BLaER1 treated with 17β-estradiol and CSF1 and Interleukin-3, amounts not matched to agents 10 nM and 100 nM (cell line): ENCODE results near the gene OXA1L.
"Not testable (repeated sequence)": the region's sequence is repeated elsewhere in the genome, so short reads cannot be mapped to it uniquely, and the experiment has no call there.

ENCODE experiments used
- H3K27ac ChIP-seq, 11 experiments: shearing (Covaris generic); formaldehyde crosslinking; 2 replicates each; pipeline ENCODE4 v1.8.1; 2022
- H3K27me3 ChIP-seq, 11 experiments: shearing (Covaris generic); formaldehyde crosslinking; 2 replicates each; pipeline ENCODE4 v1.8.1; 2022
- H3K36me3 ChIP-seq, 11 experiments: shearing (Covaris generic); formaldehyde crosslinking; 2 replicates each; pipeline ENCODE4 v1.8.1; 2022
- H3K4me1 ChIP-seq, 10 experiments: shearing (Covaris generic); formaldehyde crosslinking; 2 replicates each; pipeline ENCODE4 v1.8.1; 2022
- H3K4me2 ChIP-seq, 11 experiments: shearing (Covaris generic); formaldehyde crosslinking; 2 replicates each; pipeline ENCODE4 v1.8.1; 2022
- H3K4me3 ChIP-seq, 10 experiments: shearing (Covaris generic); formaldehyde crosslinking; 2 replicates each; pipeline ENCODE4 v1.8.1; 2022
- H3K9ac ChIP-seq, 11 experiments: shearing (Covaris generic); formaldehyde crosslinking; 2 replicates each; pipeline ENCODE4 v1.8.1; 2022
- H3K9me3 ChIP-seq, 11 experiments: shearing (Covaris generic); formaldehyde crosslinking; replicated peaks in 1 of 11; 2 replicates each; pipeline ENCODE4 v1.8.1; 2022
- H4K20me1 ChIP-seq, 11 experiments: shearing (Covaris generic); formaldehyde crosslinking; 2 replicates each; pipeline ENCODE4 v1.8.1; 2022
- Cebpa-rat ChIP-seq, 11 experiments: shearing (Covaris generic); IDR thresholded peaks; 2 replicates each; pipeline ENCODE4 v1.8.1; 2022

Gene OXA1L

DNA sequence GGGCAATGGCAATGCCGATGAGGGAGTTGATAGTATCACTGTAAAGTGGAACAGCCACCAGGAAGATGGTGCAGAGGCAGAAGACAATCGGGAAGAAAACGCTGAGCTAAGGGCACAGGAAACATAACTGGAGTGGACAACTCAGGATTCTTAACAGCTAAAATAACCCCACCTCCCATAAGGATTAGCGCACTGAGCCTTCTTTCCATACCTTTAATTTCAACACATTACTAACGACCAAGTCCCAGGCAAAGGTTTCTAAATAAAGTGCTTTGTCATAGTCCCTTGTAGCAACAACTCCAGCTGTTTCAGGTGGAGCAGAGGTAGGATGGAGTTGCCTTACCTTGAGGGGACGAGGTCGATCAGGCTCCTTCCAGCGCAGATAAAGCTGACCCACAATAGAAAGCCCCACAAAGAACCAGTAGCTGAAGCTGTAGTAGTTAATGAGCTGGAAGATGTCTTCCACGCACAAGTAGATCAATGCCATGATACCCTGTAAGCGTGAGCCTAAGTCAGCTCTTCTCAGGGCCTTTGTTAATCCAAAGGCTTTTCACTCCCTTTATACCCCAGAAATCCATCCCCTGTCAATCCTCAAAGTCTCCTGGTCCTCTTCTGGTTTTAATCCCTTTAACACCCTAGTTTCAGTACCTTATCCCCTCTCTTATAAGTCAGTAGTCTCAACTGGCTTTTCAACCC, 7.7 kb downstream of the OXA1L start:
- peaks cover 0 to 13% (median 0%) of the 10 kb centered on the region in 11 experiments; a peak in 3 of 22 replicates for H3K9me3 ChIP-seq
- H4K20me1 ChIP-seq, result peaks cover 0 to 31% (median 4%) of the 10 kb centered on the region in 11 experiments; a peak in 7 of 22 replicates
- H3K27ac ChIP-seq, result no peak overlapping the region
- no peak for TF ChIP-seq Cebpa-rat (IDR thresholded peaks at IDR 0.05)
- H3K4me1 ChIP-seq, result peaks cover 0 to 41% (median 4%) of the 10 kb centered on the region in 10 experiments; a peak in 10 of 20 replicates
- no peaks in the 10 kb centered on the region for H3K27me3 ChIP-seq
- H3K4me3 ChIP-seq, result no peak overlapping the region
- H3K4me2 ChIP-seq, result no peak overlapping the region
- H3K9ac ChIP-seq, result no peak overlapping the region
- H3K36me3 ChIP-seq, result peaks cover 67 to 100% (median 74%) of the 10 kb centered on the region in 11 experiments

DNA sequence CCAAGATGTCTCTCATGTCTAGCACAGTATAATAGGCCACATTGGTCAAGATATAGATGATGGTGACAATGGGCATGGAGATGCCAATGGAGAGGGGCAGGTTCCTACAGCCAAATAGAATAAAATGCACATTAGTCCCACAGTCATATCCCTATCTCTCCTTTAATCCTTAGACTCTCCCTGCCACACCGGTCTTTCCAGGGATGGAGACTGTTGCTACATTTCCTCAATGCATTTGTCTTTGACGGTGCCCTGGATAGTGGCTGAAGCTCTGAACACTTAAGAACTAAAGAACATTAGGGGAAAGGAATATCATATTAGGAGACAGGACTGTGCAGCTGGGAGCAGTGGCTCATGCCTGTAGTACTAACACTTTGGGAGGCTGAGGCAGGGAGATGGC, 9.7 kb downstream of the OXA1L start:
- Histone ChIP-seq H3K9ac (no peak overlapping the region), H3K9me3 (peaks cover 0 to 13% (median 0%) of the 10 kb centered on the region in 11 experiments; a peak in 3 of 22 replicates), H3K27ac (no peak overlapping the region), H3K4me3 (no peak overlapping the region), H3K27me3 (no peaks in the 10 kb centered on the region), H3K36me3 (peaks cover 47 to 97% (median 53%) of the 10 kb centered on the region in 11 experiments), H3K4me1 (peaks cover 0 to 48% (median 5%) of the 10 kb centered on the region in 10 experiments; a peak in 10 of 20 replicates), H3K4me2 (no peak overlapping the region), H4K20me1 (peaks cover 0 to 25% (median 0%) of the 10 kb centered on the region in 11 experiments; a peak in 6 of 22 replicates)
- TF ChIP-seq Cebpa-rat (IDR thresholded peaks at IDR 0.05), result no peak

DNA sequence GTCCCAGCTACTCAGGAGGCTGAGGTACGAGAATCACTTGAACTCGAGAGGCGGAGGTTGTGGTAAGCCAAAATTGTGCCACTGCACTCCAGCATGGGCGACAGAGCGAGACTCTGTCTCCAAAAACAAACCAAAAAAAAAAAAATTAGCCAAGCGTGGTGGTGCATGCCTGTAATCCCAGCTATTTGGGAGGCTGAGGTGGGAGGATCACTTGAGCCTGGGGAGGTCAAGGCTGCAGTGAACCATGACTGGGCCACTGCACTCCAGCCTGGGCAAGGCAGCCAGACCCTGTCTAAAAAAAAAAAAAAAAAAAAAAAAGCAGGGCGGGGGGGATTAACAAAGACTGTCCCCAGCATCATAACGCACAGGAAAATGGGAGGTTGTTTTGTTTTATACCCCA, 10.4 kb downstream of the OXA1L start:
- not testable (repeated sequence) for H3K27ac ChIP-seq, H3K9ac ChIP-seq

DNA sequence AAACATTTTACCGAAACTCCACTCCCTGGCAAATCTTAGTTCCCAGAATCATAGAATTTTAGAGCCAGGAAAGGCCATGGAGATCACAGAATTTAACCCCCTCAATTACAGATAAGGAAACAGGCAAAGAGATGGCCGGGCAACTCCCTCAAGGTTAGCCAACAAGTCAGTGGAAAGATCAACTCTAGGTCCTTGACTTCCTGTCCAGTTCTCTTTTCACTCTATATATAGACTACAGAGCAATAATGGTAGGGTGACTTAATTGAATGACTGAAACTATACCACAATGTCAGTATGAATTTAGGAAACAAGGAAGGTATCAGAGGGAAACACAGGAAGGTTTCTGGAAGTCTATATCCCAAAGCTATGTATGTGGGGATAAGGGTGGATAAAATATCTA, 11.6 kb downstream of the OXA1L start:
- Histone ChIP-seq H3K27ac (peak overlapping the region in 1 of 11 experiments; percentile 22; a peak in 1 of 22 replicates), H3K9me3 (peaks cover 0 to 13% (median 0%) of the 10 kb centered on the region in 11 experiments; a peak in 3 of 22 replicates), H3K9ac (no peak overlapping the region), H3K4me1 (peaks cover 0 to 61% (median 6%) of the 10 kb centered on the region in 10 experiments; a peak in 10 of 20 replicates), H3K4me2 (peak overlapping the region in 4 of 11 experiments; percentile 0 to 51 (median 44); a peak in 5 of 22 replicates), H4K20me1 (peaks cover 0 to 21% (median 0%) of the 10 kb centered on the region in 11 experiments; a peak in 6 of 22 replicates), H3K36me3 (peaks cover 29 to 85% (median 34%) of the 10 kb centered on the region in 11 experiments), H3K27me3 (no peaks in the 10 kb centered on the region), H3K4me3 (no peak overlapping the region)
- TF ChIP-seq Cebpa-rat (IDR thresholded peaks at IDR 0.05), result no peak

More for the DNA sequence above, 10.4 kb downstream of the OXA1L start:
- peaks cover 0 to 25% (median 0%) of the 10 kb centered on the region in 11 experiments; a peak in 6 of 22 replicates for H4K20me1 ChIP-seq
- H3K27me3 ChIP-seq, H3K4me2 ChIP-seq, H3K4me3 ChIP-seq: not testable (repeated sequence)
- H3K4me1 ChIP-seq, result peaks cover 0 to 55% (median 6%) of the 10 kb centered on the region in 10 experiments; a peak in 10 of 20 replicates
- peaks cover 41 to 96% (median 47%) of the 10 kb centered on the region in 11 experiments for H3K36me3 ChIP-seq
- peaks cover 0 to 13% (median 0%) of the 10 kb centered on the region in 11 experiments; a peak in 3 of 22 replicates for H3K9me3 ChIP-seq

DNA sequence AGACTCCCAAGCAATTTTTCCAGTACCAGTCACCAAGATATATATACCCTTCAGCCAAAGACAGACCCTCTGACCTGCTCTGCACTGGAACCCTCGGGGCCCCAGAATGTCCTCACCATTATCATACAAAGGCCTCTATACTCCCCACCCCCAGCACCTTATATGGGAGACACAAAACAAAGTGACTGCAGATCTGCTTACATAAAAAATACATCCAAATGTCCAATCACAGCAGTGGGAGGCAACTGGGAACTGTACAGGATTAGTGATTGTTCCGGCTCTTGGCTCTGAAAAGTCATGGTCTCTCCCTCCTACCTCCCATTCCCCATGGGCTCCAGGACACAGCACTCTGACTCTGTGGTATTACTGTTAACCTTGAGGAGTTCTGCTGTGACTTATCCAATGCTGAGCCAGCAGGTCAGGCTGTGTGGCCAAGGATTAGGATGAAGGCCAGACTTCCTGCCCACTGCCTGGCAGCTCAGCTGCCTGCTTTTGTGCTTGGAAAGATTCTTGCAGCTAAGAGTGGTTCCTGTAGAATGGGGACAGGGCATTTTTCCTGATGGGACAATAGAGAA, 13.7 kb downstream of the OXA1L start:
- Histone ChIP-seq H3K27ac (peak overlapping the region in 3 of 11 experiments; percentile 34 to 54 (median 41); a peak in 4 of 22 replicates), H3K9me3 (peaks cover 0 to 13% (median 0%) of the 10 kb centered on the region in 11 experiments; a peak in 3 of 22 replicates), H3K4me1 (peaks cover 0 to 77% (median 9%) of the 10 kb centered on the region in 10 experiments; a peak in 14 of 20 replicates), H3K27me3 (no peaks in the 10 kb centered on the region), H4K20me1 (peaks cover 0 to 6% (median 0%) of the 10 kb centered on the region in 11 experiments; a peak in 5 of 22 replicates), H3K36me3 (peaks cover 9 to 64% (median 13%) of the 10 kb centered on the region in 11 experiments; a peak in 21 of 22 replicates), H3K9ac (peak overlapping the region in 2 of 11 experiments; percentile 36 to 61; a peak in 2 of 22 replicates), H3K4me3 (no peak overlapping the region), H3K4me2 (peak overlapping the region in 3 of 11 experiments; percentile 86 to 93 (median 88); a peak in 6 of 22 replicates)
- TF ChIP-seq Cebpa-rat (IDR thresholded peaks at IDR 0.05), result no peak

DNA sequence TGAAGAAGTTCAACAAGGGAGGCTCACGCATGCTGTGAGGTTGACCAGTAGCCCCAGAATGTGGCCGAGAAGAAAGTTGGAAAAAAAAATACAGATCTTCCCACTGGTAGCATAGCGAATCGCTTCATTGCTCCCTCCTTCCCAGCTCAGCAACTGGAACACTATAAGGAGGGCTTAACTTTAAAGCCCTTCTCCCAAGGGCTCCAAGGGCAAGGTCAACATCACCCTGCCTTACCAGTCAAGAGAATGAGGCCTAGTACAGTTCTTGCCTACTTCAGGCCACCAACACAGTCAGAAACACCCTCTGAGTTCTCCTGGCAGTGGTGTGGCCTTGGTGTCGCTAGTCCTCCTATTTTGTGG, 14.4 kb downstream of the OXA1L start:
- TF ChIP-seq Cebpa-rat (IDR thresholded peaks at IDR 0.05), result no peak
- no peak overlapping the region for H3K4me3 ChIP-seq
- H3K27ac ChIP-seq, result peak overlapping the region in 5 of 11 experiments; percentile 0 to 54 (median 34); a peak in 6 of 22 replicates
- H4K20me1 ChIP-seq, result peaks cover 0 to 6% (median 0%) of the 10 kb centered on the region in 11 experiments; a peak in 5 of 22 replicates
- no peaks in the 10 kb centered on the region for H3K27me3 ChIP-seq
- peak overlapping the region in 4 of 11 experiments; percentile 1 to 93 (median 87); a peak in 7 of 22 replicates for H3K4me2 ChIP-seq
- peaks cover 0 to 84% (median 9%) of the 10 kb centered on the region in 10 experiments; a peak in 14 of 20 replicates for H3K4me1 ChIP-seq
- H3K9me3 ChIP-seq, result peaks cover 0 to 10% (median 0%) of the 10 kb centered on the region in 11 experiments; a peak in 3 of 22 replicates
- peak overlapping the region in 1 of 11 experiments; percentile 61; a peak in 2 of 22 replicates for H3K9ac ChIP-seq
- H3K36me3 ChIP-seq, result peaks cover 2 to 56% (median 6%) of the 10 kb centered on the region in 11 experiments; a peak in 17 of 22 replicates

DNA sequence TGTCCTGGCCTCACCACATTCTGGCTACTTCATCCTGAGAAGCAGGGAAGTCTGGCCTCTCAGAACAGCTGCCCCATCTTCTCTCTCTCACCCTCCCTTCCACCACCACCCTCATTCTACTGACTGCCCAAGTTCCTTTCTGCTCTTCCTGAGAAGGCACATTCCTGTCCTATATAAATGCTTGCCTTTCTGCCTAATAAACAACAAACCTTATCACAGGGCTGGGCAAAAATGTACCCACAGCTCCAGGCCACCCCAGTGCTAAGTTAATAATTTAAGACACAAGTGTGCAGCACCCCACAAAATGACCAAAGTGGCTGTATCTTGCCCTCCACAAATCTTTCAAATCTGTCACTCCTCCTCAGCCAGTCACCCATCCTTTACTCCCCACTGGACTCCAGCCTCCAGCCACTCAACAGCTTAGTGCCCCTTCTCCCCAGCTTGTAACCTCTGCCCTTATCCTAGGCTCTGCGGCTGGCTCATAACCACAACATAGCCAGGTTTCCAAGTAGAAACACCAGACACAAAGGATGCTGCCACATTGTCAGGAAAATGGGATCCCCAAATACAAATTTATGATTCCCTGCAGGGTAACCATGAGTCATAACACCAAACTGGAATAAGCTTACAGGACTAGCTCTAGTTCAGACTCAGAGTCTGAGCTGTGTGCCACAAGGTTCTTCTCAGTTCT, 15.0 kb downstream of the OXA1L start:
- H3K9ac ChIP-seq, result peak overlapping the region in 2 of 11 experiments; percentile 33 to 61; a peak in 3 of 22 replicates
- H3K4me3 ChIP-seq, result no peak overlapping the region
- peak overlapping the region in 4 of 11 experiments; percentile 1 to 93 (median 87); a peak in 7 of 22 replicates for H3K4me2 ChIP-seq
- H3K4me1 ChIP-seq, result peaks cover 0 to 90% (median 10%) of the 10 kb centered on the region in 10 experiments; a peak in 14 of 20 replicates
- peak overlapping the region in 5 of 11 experiments; percentile 0 to 54 (median 34); a peak in 7 of 22 replicates for H3K27ac ChIP-seq
- peaks cover 0 to 56% (median under 1%) of the 10 kb centered on the region in 11 experiments; a peak in 10 of 22 replicates for H3K36me3 ChIP-seq
- no peaks in the 10 kb centered on the region for H3K27me3 ChIP-seq
- H4K20me1 ChIP-seq, result peaks cover 0 to 6% (median 0%) of the 10 kb centered on the region in 11 experiments; a peak in 5 of 22 replicates
- peaks cover 0 to 5% (median 0%) of the 10 kb centered on the region in 11 experiments; a peak in 3 of 22 replicates for H3K9me3 ChIP-seq
- TF ChIP-seq Cebpa-rat (IDR thresholded peaks at IDR 0.05), result no peak

DNA sequence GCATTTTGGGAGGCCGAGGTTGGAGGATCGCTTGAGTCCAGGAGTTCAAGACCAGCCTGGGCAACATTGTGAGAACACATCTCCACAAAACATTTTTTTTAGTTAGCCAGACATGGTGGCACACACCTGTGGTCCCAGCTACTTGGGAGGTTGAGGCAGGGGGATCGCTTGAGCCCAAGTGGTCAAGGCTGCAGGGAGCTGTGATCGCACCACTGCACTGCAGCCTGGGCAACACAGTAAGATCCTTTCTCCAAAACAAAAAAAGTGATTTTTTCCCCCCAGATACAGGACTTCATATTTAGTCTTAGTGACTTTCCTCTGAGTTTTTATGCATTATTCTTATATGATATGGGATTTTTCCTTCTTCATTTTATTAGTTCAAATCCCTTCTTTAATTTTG, 20.2 kb downstream of the OXA1L start:
- H3K4me2 ChIP-seq, result no peak overlapping the region
- H3K9me3 ChIP-seq, result no peaks in the 10 kb centered on the region
- no peaks in the 10 kb centered on the region for H3K27me3 ChIP-seq
- no peak overlapping the region for H3K9ac ChIP-seq
- no peak for TF ChIP-seq Cebpa-rat (IDR thresholded peaks at IDR 0.05)
- H4K20me1 ChIP-seq, result no peaks in the 10 kb centered on the region; a peak in 1 of 22 replicates
- H3K36me3 ChIP-seq, result peaks cover 0 to 9% (median 0%) of the 10 kb centered on the region in 11 experiments; a peak in 5 of 22 replicates
- no peak overlapping the region; a peak in 1 of 22 replicates for H3K27ac ChIP-seq
- no peak overlapping the region for H3K4me3 ChIP-seq
- H3K4me1 ChIP-seq, result peaks cover 20 to 97% (median 40%) of the 10 kb centered on the region in 10 experiments
